Keratinocyte (primary cell): ENCODE measurements around the gene HBG2. TPM values are rescaled to one million over a fixed set of nuclear protein-coding genes. Genes with fewer than 3 reads are reported as not detected.

Experiments
- DNase-seq: peaks from one replicate; pipeline ENCODE4 v3.0.0-alpha.2; 2011; ENCODE audit warnings: low read depth, missing footprints, low spot score
- FAIRE-seq: peaks from 2 replicates; lab custom pipeline; 2011; peaks lifted over from hg19 to GRCh38; lab: Jason Lieb, UNC
- H2AFZ ChIP-seq: 2 replicates; pipeline ENCODE4 v1.6.0; 2012; ENCODE audit warnings: low read length, control low read depth, inconsistent platforms; ENCODE audit not compliant: control insufficient read depth
- H3K27ac ChIP-seq: 2 replicates; pipeline ENCODE4 v1.5.1; 2011; ENCODE audit warnings: low read length; ENCODE audit not compliant: control insufficient read depth, insufficient read depth
- H3K27me3 ChIP-seq: 3 replicates; pipeline ENCODE4 v1.6.0; 2011; ENCODE audit warnings: low read length; ENCODE audit not compliant: control insufficient read depth, insufficient read depth; ENCODE audit errors: extremely low read depth
- H3K36me3 ChIP-seq, 2 experiments: 2 replicates in 1 of 2; 3 replicates in 1 of 2; pipeline ENCODE4 v1.5.1; 2011; ENCODE audit warnings: low read length in 2 of 2, mild to moderate bottlenecking in 1 of 2; ENCODE audit not compliant: control insufficient read depth in 2 of 2, insufficient read depth in 2 of 2; ENCODE audit errors: extremely low read depth in 1 of 2
- H3K4me1 ChIP-seq: 3 replicates; pipeline ENCODE4 v1.5.1; 2011; ENCODE audit warnings: low read length; ENCODE audit not compliant: control insufficient read depth, insufficient read depth; ENCODE audit errors: extremely low read depth
- H3K4me2 ChIP-seq: 3 replicates; pipeline ENCODE4 v1.6.0; 2011; ENCODE audit warnings: low read depth, low read length; ENCODE audit not compliant: control insufficient read depth, insufficient read depth; ENCODE audit errors: extremely low read depth
- H3K4me3 ChIP-seq, 3 experiments: fragments of 200-600 bp in 1 of 3; sonication (generic) in 1 of 3; 2 replicates in 2 of 3; 3 replicates in 1 of 3; pipeline ENCODE4 v1.5.1; 2011 to 2016; ENCODE audit warnings: low read length in 3 of 3, mild to moderate bottlenecking in 3 of 3, control low read depth in 2 of 3, inconsistent platforms in 1 of 3, low read depth in 1 of 3, mixed read lengths in 1 of 3, mixed run types in 1 of 3, moderate library complexity in 1 of 3; ENCODE audit not compliant: control insufficient read depth in 2 of 3, insufficient read depth in 2 of 3; ENCODE audit errors: extremely low read depth in 1 of 3
- H3K79me2 ChIP-seq: 2 replicates; pipeline ENCODE4 v1.6.0; 2012; ENCODE audit warnings: low read length; ENCODE audit not compliant: control insufficient read depth, insufficient read depth
- H3K9ac ChIP-seq: 3 replicates; pipeline ENCODE4 v1.6.0; 2011; ENCODE audit warnings: low read length; ENCODE audit not compliant: control insufficient read depth, insufficient read depth; ENCODE audit errors: extremely low read depth
- H3K9me1 ChIP-seq: 3 replicates; pipeline ENCODE4 v1.6.0; 2011; ENCODE audit warnings: low read length; ENCODE audit not compliant: control insufficient read depth, insufficient read depth; ENCODE audit errors: extremely low read depth
- H3K9me3 ChIP-seq: 2 replicates; pipeline ENCODE4 v1.5.1; 2012; ENCODE audit warnings: low read depth, low read length; ENCODE audit not compliant: control insufficient read depth
- H4K20me1 ChIP-seq: 3 replicates; pipeline ENCODE4 v1.6.0; 2011; ENCODE audit warnings: low read length; ENCODE audit not compliant: control insufficient read depth, insufficient read depth; ENCODE audit errors: extremely low read depth
- CTCF ChIP-seq, 3 experiments: IDR thresholded peaks in 1 of 3; conservative IDR thresholded peaks in 1 of 3; optimal IDR thresholded peaks in 1 of 3; 2 replicates in 2 of 3; 3 replicates in 1 of 3; pipeline versions ENCODE3 to v1.5.1; 2011; ENCODE audit warnings: low read length in 3 of 3, mild to moderate bottlenecking in 3 of 3, moderate library complexity in 2 of 3, control low read depth in 1 of 3, inconsistent platforms in 1 of 3; ENCODE audit not compliant: insufficient read depth in 2 of 3; ENCODE audit errors: extremely low read depth in 1 of 3
- EZH2 ChIP-seq: IDR thresholded peaks from one replicate; pipeline ENCODE4 v1.6.1; 2012; ENCODE audit warnings: inconsistent platforms, mild to moderate bottlenecking, low read length, moderate library complexity
- dilution Hi-C: fragments of 300-500 bp; cut with MboI; formaldehyde crosslinking; loops from one replicate; pipeline ENCODE4 v1.7.0; 2020; ENCODE audit warnings: low sequenced_read_pairs; ENCODE audit not compliant: extremely low pct_ligation_motif_present
- polyA plus RNA-seq, 5 experiments: library from polyadenylated mRNA; depleted of rRNA in 3 of 5; stranded (reverse) in 3 of 5; stranded (forward) in 1 of 5; unstranded in 1 of 5; fragments of >200 nt; gene quantifications; 1 replicate in 1 of 5; 2 replicates in 3 of 5; 3 replicates in 1 of 5; pipeline versions ENCODE4 v1.2.1 to v1.2.3, GENCODE V29; 2011 to 2012; ENCODE audit warnings: missing spikeins in 2 of 5, low read depth in 1 of 5, low replicate concordance in 1 of 5

Gene HBG2
- polyA plus RNA-seq, 1 donor (not counting 4 experiments of a cell fraction or from before 2014, with no cell fraction given), result 0.73 TPM

DNA sequence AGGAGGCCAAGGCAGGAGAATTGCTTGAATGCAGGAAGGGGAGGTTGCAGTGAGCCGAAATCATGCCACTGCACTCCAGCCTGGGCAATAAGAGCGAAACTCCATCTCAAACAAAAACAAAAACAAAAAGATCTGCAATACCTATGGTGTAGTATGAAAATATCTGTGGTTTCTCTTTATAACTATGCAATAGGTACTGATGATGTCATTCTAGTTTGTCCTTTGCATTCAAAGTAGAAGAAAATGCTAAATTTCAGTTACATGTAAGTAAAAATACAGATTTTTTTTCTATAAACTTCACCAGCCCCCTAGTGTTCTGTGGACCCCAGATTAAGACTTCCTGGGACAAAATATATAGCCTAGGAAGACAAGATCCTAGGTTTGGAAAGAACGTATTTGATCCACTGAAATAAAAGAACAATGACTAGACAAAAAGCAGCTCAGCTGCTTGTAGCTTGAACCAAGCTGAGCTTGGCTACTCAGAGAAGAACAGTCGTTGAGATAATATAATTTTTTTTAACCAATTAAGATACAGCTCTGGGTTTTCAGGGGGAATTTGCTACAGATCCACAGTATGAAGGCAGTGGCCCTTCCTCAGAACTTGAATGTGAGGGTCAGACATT is 17.9 kb upstream of the HBG2 start:
- Histone ChIP-seq H3K4me3 (no peak overlapping the region), H2AFZ (no peak overlapping the region), H3K4me2 (no peak overlapping the region), H3K9me3 (no peaks in the 10 kb centered on the region), H3K27me3 (no peaks in the 10 kb centered on the region), H4K20me1 (no peaks in the 10 kb centered on the region), H3K36me3 (no peaks in the 10 kb centered on the region), H3K9ac (no peak overlapping the region), H3K27ac (no peak overlapping the region), H3K9me1 (no peaks in the 10 kb centered on the region), H3K79me2 (no peaks in the 10 kb centered on the region), H3K4me1 (peaks cover 7% of the 10 kb centered on the region)
- FAIRE-seq, result no peak
- dilution Hi-C loops, result no loop called here
- no peak for DNase-seq
- TF ChIP-seq EZH2, result no peak
- no peak for TF ChIP-seq CTCF (optimal IDR thresholded peaks at IDR 0.05 in 1 of 3, IDR thresholded peaks at IDR 0.05 in 1 of 3, conservative IDR thresholded peaks at IDR 0.05 in 1 of 3; ENCODE audit: extremely low read depth in 1 of 3, insufficient read depth in 2 of 3, low read length in 3 of 3)

DNA sequence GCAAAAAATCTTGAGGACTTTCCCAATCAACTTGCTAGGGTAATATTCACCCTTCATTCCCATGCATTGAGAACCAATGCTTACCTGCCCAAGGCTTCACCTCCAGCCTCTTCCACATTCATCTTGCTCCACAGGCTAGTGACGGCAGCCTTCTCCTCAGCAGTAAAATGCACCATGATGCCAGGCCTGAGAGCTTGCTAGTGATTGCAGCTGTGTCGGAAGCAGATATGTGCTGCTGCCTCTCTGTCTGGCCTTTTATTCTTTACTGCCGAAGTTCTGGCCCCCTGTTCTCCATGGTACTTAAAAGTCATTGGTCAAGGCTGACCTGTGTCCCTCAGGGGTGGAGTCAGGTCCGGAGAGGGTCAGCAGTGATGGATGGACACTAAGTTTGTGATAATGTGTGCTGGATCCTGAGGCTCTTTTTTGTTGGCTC is 15.2 kb upstream of the HBG2 start, which contains the start of gene HBE1:
Gene HBE1, minus strand, starts transcription at position 231 of the 433 bp plus-strand sequence. Its CDS starts 55 bp downstream, at position 176.
- TF ChIP-seq CTCF (optimal IDR thresholded peaks at IDR 0.05 in 1 of 3, IDR thresholded peaks at IDR 0.05 in 1 of 3, conservative IDR thresholded peaks at IDR 0.05 in 1 of 3; ENCODE audit: extremely low read depth in 1 of 3, insufficient read depth in 2 of 3, low read length in 3 of 3), result no peak
- no peak for TF ChIP-seq EZH2
- no peak for DNase-seq
- Histone ChIP-seq H3K4me1 (peaks cover 7% of the 10 kb centered on the region), H3K27ac (no peak within 1 kb of the TSS), H3K4me2 (no peak within 1 kb of the TSS), H3K4me3 (no peak within 1 kb of the TSS), H3K9ac (no peak within 1 kb of the TSS), H2AFZ (no peak within 1 kb of the TSS), H3K27me3 (no peaks in the 10 kb centered on the region), H4K20me1 (no peaks in the 10 kb centered on the region), H3K9me1 (no peaks in the 10 kb centered on the region), H3K9me3 (no peaks in the 10 kb centered on the region), H3K36me3 (no peaks in the 10 kb centered on the region), H3K79me2 (no peaks in the 10 kb centered on the region)
- no peak for FAIRE-seq
- dilution Hi-C loops, result no loop called here
